Neural cell (in vitro differentiated cells): ENCODE data around the gene SPATS2L.

Source experiments
- EP300 ChIP-seq: fragments of 450-650 bp; conservative IDR thresholded peaks from 2 replicates; pipeline ENCODE4 v1.6.1; 2014; ENCODE audit warnings: antibody characterized with exemption, mild to moderate bottlenecking, moderate library complexity; ENCODE audit not compliant: poor library complexity, severe bottlenecking
- EZH2 ChIP-seq: fragments of 200-600, 300-800 bp; shearing (Covaris generic), sonication (generic); IDR thresholded peaks from 2 replicates; pipeline ENCODE4 v1.6.1; 2014; ENCODE audit warnings: antibody characterized with exemption, low read length, borderline replicate concordance, mild to moderate bottlenecking; ENCODE audit not compliant: insufficient read depth, poor library complexity, severe bottlenecking
- MXI1 ChIP-seq: fragments of 450-650 bp; conservative IDR thresholded peaks from 2 replicates; pipeline ENCODE4 v1.6.1; 2014; ENCODE audit warnings: antibody characterized with exemption, mild to moderate bottlenecking; ENCODE audit not compliant: poor library complexity, severe bottlenecking
- POLR2AphosphoS5 ChIP-seq: IDR thresholded peaks from 2 replicates; pipeline ENCODE4 v1.6.1; 2012
- RAD21 ChIP-seq: fragments of 450-650 bp; conservative IDR thresholded peaks from 2 replicates; pipeline ENCODE4 v1.6.1; 2014; ENCODE audit warnings: antibody characterized with exemption, mild to moderate bottlenecking, moderate library complexity
- SMC3 ChIP-seq: fragments of 450-650 bp; conservative IDR thresholded peaks from 2 replicates; pipeline ENCODE4 v1.6.1; 2014; ENCODE audit warnings: antibody characterized with exemption, mild to moderate bottlenecking, moderate library complexity; ENCODE audit not compliant: poor library complexity
- TF ChIP-seq, protein P1 (sequence below): fragments of 450-650 bp; IDR thresholded peaks from 2 replicates; pipeline ENCODE4 v1.5.1; 2014; ENCODE audit warnings: antibody characterized with exemption, mild to moderate bottlenecking, moderate library complexity; ENCODE audit not compliant: poor library complexity, severe bottlenecking

DNA sequence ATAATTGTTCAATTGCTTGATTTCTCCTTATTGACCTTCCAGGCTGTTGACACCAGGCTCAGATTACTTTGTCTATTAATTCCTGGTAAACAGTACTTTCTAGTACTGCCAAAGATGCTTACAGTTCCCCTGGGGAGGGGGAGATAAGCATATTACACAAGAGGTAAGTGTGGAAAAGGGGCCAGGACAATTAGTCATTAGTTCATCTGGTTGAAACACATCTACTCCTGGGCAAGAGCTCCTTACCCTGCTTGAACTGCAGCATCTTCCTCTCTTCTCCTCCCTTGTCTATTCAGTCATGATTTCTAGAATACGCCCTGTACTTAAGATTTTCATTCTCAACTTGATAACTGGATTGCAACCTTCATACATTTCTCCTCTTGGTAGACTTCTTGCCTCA is 10.4 kb upstream of the SPATS2L start:
- TF ChIP-seq POLR2AphosphoS5 (no peak), EZH2 (no peak), RAD21 (no peak), MXI1 (no peak), EP300 (no peak), SMC3 (no peak)
- TF ChIP-seq, protein P1, sequence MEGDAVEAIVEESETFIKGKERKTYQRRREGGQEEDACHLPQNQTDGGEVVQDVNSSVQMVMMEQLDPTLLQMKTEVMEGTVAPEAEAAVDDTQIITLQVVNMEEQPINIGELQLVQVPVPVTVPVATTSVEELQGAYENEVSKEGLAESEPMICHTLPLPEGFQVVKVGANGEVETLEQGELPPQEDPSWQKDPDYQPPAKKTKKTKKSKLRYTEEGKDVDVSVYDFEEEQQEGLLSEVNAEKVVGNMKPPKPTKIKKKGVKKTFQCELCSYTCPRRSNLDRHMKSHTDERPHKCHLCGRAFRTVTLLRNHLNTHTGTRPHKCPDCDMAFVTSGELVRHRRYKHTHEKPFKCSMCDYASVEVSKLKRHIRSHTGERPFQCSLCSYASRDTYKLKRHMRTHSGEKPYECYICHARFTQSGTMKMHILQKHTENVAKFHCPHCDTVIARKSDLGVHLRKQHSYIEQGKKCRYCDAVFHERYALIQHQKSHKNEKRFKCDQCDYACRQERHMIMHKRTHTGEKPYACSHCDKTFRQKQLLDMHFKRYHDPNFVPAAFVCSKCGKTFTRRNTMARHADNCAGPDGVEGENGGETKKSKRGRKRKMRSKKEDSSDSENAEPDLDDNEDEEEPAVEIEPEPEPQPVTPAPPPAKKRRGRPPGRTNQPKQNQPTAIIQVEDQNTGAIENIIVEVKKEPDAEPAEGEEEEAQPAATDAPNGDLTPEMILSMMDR, result no peak
